ENCODE data around the gene PRPF4.
"Not testable (repeated sequence)": the region's sequence is repeated elsewhere in the genome, so short reads cannot be mapped to it uniquely, and the experiment has no call there.

PRPF4 gene

DNA sequence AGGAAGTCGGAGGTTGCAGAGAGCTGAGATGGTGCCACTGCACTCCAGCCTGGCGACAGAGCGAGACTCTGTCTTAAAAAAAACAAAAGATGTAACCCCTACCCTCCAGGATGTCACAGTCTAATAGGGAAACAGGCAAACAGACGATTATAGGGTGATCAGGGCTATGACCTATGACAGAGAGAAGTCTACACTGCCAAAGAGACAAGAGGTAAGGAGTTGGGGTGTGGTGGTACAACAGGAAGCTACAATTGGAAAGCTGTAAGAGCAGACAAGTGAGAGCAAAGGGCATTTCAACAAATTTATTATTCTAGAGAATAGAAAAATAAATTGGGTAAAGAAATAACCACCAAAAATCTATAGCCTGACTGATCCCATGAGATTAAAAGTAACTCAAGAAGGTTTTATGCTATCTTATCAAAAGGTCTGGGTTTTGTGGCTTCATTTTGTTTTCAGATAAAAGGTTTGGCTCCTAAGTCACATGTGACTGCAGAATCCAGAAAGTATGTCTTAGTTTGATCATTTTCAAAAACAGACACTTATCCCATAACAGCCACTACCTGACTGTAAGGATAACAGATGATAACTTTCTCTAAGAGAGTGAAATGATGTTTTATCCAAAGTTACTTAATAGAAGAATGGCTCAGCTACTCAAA lies 7.4 kb upstream of the PRPF4 start:
- DNase-seq (ENCODE audit: low spot score) = no peak

- DNase-seq (ENCODE audit: low spot score) = no peak
Observed at GRCh38 chr9:113269355-113269754, 6.1 kb upstream of the PRPF4 start.

DNA sequence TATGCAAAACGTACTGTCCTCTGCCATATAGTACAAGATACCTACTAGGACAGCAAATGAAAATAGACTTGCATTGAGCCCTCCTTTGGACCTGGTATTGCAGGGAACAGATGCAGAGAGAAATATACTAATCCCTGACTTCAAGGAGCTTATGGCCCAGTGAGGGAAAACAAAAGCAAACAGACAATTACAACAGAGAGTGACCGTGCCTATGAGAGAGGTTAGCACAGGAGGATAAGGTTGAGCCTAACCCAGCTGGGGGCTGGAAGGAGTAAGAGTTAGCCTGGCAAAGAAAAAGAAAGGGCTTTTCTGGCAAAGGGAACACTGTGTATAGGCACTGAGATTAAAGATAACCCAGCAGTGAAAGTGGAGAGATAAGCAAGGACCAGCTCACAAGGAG lies 5.6 kb upstream of the PRPF4 start:
- DNase-seq (ENCODE audit: low spot score) = no peak

GRCh38 chr9:113274474-113275156 lies 843 bp upstream of the PRPF4 start:
- DNase-seq (ENCODE audit: low spot score) = peak; percentile 61

DNA sequence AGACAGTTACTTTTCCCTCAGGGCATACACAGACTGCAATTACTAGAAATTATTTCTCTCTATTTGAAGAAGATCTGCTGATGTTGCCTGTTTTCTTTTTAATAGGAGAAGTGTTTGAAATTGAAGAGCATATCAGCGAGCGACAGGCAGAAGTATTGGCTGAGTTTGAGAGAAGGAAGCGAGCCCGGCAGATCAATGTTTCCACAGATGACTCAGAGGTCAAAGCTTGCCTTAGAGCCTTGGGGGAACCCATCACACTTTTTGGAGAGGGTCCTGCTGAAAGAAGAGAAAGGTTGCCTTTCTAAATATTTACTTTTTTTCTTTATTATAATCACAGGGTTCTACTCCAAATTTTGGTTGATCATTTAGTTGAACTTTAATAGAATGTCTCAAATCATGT lies 3.4 kb downstream of the PRPF4 start:
- no peak for DNase-seq (ENCODE audit: low spot score)

DNA sequence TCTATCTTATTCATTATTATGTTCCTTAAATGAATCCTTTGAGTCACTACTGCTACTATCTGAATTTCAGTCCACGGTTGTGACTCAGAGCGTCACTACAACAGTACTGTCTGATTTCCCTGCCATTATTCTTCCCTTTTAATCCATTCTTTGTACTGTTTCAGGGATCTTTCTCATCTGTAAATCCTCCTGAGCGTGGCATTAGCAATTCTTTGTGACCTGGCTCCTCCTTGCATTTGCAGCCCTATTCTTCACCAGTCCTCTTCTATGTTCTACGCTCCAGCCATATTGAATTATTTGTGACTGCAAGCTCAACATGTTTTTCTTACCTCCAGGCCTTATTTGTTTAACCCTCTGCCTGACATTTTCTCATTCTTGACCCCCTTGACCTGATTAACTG lies 5.9 kb downstream of the PRPF4 start:
- no peak for DNase-seq (ENCODE audit: low spot score)

DNA sequence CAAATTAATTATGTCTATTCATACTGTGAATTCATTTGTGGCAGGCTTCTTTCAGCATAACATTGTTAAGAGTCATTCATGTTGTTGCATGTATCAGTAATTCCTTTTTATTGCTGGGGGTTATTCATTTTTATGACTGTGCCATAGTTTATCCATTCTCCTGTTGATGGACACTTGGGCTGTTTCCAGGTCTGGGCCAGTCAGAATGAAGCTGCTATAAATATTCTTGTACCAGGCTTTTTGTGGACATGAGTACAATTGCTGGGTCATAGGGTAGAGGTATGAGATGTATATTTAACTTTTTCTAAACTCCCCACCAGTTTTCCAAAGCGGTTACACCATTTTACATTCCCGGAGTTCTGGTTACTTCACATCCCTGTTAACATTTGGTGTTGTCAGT lies 13.6 kb downstream of the PRPF4 start:
- DNase-seq (ENCODE audit: low spot score) = no peak

- no peak for DNase-seq (ENCODE audit: low spot score)
Observed at GRCh38 chr9:113290052-113290607, 14.7 kb downstream of the PRPF4 start.

GRCh38 chr9:113293285-113293878 lies 17.9 kb downstream of the PRPF4 start:
- no peak for DNase-seq (ENCODE audit: low spot score)

DNA sequence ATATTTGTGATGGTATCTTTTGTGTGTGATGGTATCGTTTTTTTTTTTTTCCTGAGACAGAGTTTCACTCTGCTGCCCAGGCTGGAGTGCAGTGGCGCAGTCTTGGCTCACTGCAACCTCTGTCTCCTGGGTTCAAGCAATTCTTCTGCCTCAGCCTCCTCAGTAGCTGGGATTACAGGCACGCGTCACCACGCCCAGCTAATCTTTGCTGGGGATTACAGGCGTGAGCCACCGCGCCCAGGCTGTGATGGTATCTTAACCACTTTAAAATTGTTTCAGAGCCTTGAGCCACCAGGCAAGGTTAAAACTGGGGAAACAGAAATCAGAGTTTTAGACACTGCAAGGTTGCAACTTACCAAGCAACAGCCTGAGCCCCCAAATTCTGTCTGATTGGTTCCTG lies 20.8 kb downstream of the PRPF4 start:
- not testable (repeated sequence) for DNase-seq (ENCODE audit: low spot score)

DNA sequence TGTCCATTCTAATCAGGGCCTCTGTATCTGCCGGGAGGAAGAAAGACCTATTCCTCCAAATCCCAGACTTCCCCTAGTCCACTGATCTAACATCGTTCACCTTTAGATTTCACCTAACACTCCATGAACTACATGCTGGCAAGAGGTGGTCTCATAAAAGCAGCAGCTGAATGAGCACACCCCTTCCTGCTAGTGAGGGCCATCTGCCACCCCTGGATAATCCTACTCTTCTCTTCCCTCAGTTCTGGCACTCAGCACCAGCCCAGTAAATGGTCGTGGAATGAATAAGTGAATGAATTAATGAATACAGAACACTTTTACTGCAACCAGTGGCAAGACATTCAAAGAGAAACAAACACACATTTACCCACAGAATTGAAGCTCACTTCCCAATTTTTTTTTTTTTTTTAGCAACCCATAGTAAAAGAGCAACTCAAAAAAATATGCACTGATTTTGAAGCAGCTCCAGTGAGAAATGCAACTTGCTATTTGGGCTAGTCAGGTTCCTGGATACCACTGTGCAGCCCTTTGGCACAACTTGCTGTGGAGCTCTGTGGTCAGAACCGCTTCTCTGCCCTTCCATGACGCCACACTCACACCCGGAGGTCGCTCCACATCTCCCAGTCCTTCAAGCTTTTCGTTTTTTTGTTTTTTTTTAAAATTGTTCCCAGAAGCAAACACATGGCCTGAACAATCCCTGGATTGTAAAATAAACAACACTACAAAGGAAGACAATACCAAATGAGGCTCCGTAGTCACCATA lies 21.5 kb downstream of the PRPF4 start:
- DNase-seq (ENCODE audit: low spot score) = no peak

- DNase-seq (ENCODE audit: low spot score) = no peak
Observed at GRCh38 chr9:113298311-113298710, 22.9 kb downstream of the PRPF4 start.

GRCh38 chr9:113298924-113299770 lies 23.7 kb downstream of the PRPF4 start:
- DNase-seq (ENCODE audit: low spot score) = no peak

- no peak for DNase-seq (ENCODE audit: low spot score)
Observed at GRCh38 chr9:113299800-113300292, 24.4 kb downstream of the PRPF4 start.

GRCh38 chr9:113301548-113301947 lies 26.1 kb downstream of the PRPF4 start:
- DNase-seq (ENCODE audit: low spot score) = no peak

DNA sequence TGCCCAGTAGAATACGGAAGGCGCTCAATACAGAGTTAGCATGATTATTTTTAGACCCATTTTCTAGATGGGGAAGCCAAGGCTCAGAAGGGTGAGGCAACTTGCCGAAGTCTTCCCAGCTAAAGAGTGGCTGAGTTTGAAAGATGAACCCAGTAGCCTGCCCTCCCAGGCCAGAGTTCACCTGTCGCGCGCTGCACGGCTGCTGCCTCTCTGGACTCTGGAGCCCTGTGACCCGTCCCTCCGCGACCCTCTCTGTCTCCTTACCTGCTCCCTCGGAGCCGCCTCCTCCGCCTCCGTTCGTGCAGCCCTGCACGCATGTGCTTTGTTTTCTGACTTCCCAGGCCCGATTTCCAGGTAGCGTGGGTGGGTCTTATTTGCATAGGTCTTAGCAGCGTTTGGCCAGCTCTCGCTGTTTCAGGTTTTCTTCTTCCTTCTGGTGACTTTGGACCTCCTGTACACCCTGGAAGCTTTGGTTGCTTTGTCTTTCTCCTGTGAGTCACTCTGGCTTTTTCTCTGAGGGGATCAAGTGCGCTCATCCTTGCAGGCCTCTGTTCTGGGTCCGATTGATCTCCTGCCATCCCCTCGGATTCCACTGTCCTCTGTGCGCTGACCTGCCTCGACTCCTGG lies 27.4 kb downstream of the PRPF4 start, which contains the start of gene RNF183:
Gene RNF183, minus strand, starts transcription at position 585 of the 627 bp plus-strand sequence. CDS start 5,192 bp downstream, outside the sequence.
- no peak for DNase-seq (ENCODE audit: low spot score)

- no peak for DNase-seq (ENCODE audit: low spot score)
Observed at GRCh38 chr9:113306566-113306965, 31.1 kb downstream of the PRPF4 start.

DNA sequence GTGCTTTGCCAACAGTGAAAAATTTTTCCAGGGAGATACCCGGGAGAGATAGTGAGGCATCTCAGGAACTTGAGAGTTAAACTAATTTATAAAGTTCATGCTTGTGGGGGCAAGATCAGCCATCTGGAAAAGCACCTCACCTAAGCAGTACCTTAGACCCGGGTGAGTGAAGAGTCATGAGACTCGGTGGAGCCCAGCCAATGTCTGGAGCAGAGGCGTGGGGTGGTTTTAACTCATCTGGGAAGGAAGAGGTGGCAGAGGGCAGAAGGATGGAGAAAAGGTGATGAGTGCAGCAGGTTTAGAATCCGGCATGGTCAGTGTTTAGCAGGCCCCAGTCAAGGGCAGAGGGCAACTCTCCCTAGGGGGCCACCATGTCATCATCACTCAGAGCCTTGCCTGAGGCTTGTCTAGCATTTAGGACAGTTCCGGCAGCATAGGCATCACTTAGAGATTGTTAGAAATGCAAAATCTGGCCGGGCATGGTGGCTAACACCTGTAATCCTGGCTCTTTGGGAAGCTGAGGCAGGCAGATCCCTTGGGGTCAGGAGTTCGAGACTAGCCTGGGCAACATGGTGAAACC lies 32.0 kb downstream of the PRPF4 start:
- no peak for DNase-seq (ENCODE audit: low spot score)

- DNase-seq (ENCODE audit: low spot score) = peak; percentile 36
Observed at GRCh38 chr9:113309204-113309813, 33.9 kb downstream of the PRPF4 start.

DNA sequence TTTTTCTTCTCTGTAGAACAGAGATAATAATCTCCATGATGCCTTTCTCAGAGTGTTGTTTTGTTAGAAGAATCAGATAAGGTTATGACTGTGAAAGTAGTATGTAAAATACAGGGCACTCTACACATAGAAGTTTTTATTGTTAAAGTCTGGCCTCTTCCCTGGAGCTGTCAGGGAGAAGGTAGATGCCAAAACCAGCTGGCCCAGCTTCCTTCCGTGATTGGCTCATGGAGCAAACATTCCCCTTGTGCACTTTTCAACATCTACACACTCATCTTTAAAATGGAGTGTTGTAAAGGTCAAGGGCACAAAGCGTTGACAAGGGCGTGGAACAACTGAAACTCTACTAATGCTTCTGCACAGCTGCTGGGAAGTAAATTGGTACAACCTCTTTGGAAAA lies 35.1 kb downstream of the PRPF4 start:
- DNase-seq (ENCODE audit: low spot score) = no peak
